Gastrocnemius medialis (tissue), 4 donors: ENCODE results near the gene ZFR.
"Not testable (repeated sequence)": the region's sequence is repeated elsewhere in the genome, so short reads cannot be mapped to it uniquely, and the experiment has no call there.

Source experiments
- CTCF ChIP-seq, 5 experiments: fragments of 450-650 bp in 3 of 5; fragments of 200-600 bp in 2 of 5; sonication (generic) in 2 of 5; IDR thresholded peaks in 4 of 5; conservative IDR thresholded peaks in 1 of 5; 1 replicate in 4 of 5; 2 replicates in 1 of 5; pipeline ENCODE4 v1.5.1; 2016 to 2019; ENCODE audit warnings: antibody characterized with exemption in 5 of 5, mild to moderate bottlenecking in 3 of 5, moderate library complexity in 3 of 5
- POLR2A ChIP-seq, 2 donors: fragments of 450-650 bp; IDR thresholded peaks; one replicate each; pipeline ENCODE4 v1.6.1; 2017; ENCODE audit warnings: antibody characterized with exemption in 2 of 2, mild to moderate bottlenecking in 2 of 2, moderate library complexity in 2 of 2

- not testable (repeated sequence) for TF ChIP-seq CTCF (IDR thresholded peaks at IDR 0.05 in 4 of 5, conservative IDR thresholded peaks at IDR 0.05 in 1 of 5); POLR2A (IDR thresholded peaks at IDR 0.05)
Observed at GRCh38 chr5:32321787-32322186, 122.8 kb downstream of the ZFR start.
